A673 (cell line): ENCODE data around the gene NPHP4. TPM values are rescaled to one million over a fixed set of nuclear protein-coding genes. Genes with fewer than 3 reads are reported as not detected.
A peak's percentile ranks its signal among the peaks of the same experiment; 100 is the strongest.

ENCODE experiments used
- BruUV-seq: library from RNA; stranded (reverse); fragments of 400-500 nt; replicated peaks from 2 replicates; lab custom pipeline; 2021; lab: Mats Ljungman, UMichigan
- CTCF ChIA-PET: fragments of 300-600 bp; sonication (Branson Sonifier 250); formaldehyde crosslinking; loops from one replicate; lab custom pipeline; 2022; ENCODE audit warnings: antibody characterized with exemption; lab: Charles Lee
- POLR2A ChIA-PET: fragments of 300-600 bp; sonication (Branson Sonifier 250); formaldehyde crosslinking; loops from one replicate; lab custom pipeline; 2022; ENCODE audit warnings: antibody characterized with exemption; ENCODE audit not compliant: low non-redundant PET; lab: Charles Lee
- DNase-seq: peaks from one replicate; pipeline ENCODE4 v3.0.0-alpha.2; 2015; ENCODE audit warnings: low spot score
- H3K27ac ChIP-seq: fragments of 200-600 bp; sonication (generic); 2 replicates; pipeline ENCODE4 v1.5.1; 2016; ENCODE audit warnings: mixed run types, low read depth, mild to moderate bottlenecking, mixed read lengths, antibody characterized with exemption, low read length; ENCODE audit not compliant: poor library complexity, severe bottlenecking
- H3K27me3 ChIP-seq: fragments of 200-600 bp; sonication (generic); replicated peaks from 2 replicates; pipeline ENCODE4 v1.6.1; 2017; ENCODE audit warnings: mixed run types, low read depth, mild to moderate bottlenecking, mixed read lengths, antibody characterized with exemption, low read length; ENCODE audit not compliant: insufficient read depth, poor library complexity
- H3K36me3 ChIP-seq: fragments of 200-600 bp; sonication (generic); 2 replicates; pipeline ENCODE4 v1.6.1; 2016; ENCODE audit warnings: mixed run types, mild to moderate bottlenecking, mixed read lengths, antibody characterized with exemption, low read length; ENCODE audit not compliant: insufficient read depth, poor library complexity, severe bottlenecking
- H3K4me1 ChIP-seq: fragments of 200-600 bp; sonication (generic); 2 replicates; pipeline ENCODE4 v1.6.1; 2017; ENCODE audit warnings: mixed run types, mild to moderate bottlenecking, mixed read lengths, antibody characterized with exemption, low read length; ENCODE audit not compliant: insufficient read depth, poor library complexity, severe bottlenecking
- H3K4me3 ChIP-seq: fragments of 200-600 bp; sonication (generic); 2 replicates; pipeline ENCODE4 v1.5.1; 2016; ENCODE audit warnings: low read depth, mixed run types, mild to moderate bottlenecking, mixed read lengths, low read length; ENCODE audit not compliant: poor library complexity, severe bottlenecking
- H3K9me3 ChIP-seq: fragments of 200-600 bp; sonication (generic); 2 replicates; pipeline ENCODE4 v1.6.1; 2016; ENCODE audit warnings: mixed run types, low read depth, mild to moderate bottlenecking, mixed read lengths, antibody characterized with exemption, low read length; ENCODE audit not compliant: poor library complexity, severe bottlenecking
- EZH2 ChIP-seq: fragments of 200-600 bp; sonication (generic); IDR thresholded peaks from 2 replicates; pipeline ENCODE4 v1.6.1; 2017; ENCODE audit warnings: borderline replicate concordance, low read depth, mild to moderate bottlenecking, mixed read lengths, antibody characterized with exemption, low read length; ENCODE audit not compliant: poor library complexity, severe bottlenecking
- intact Hi-C: fragments of 100-400 bp; cut with micrococcal nuclease; formaldehyde crosslinking; loops from one replicate; pipeline ENCODE4 v1.10.0; 2022; ENCODE audit not compliant: unreplicated experiment
- total RNA-seq: library from RNA; stranded (reverse); gene quantifications from 2 replicates; pipeline ENCODE4 v1.2.3, GENCODE V29; 2021
- TF ChIP-seq, protein P1 (sequence below): fragments of 300-800, 200-600 bp; sonication (generic); conservative IDR thresholded peaks from 2 replicates; pipeline ENCODE4 v1.5.1; 2017; ENCODE audit warnings: low read depth, mild to moderate bottlenecking, antibody characterized with exemption, low read length, moderate library complexity, mixed read lengths

NPHP4 gene
- total RNA-seq, 1 experiment from 2014 or later = 27.6 TPM

DNA sequence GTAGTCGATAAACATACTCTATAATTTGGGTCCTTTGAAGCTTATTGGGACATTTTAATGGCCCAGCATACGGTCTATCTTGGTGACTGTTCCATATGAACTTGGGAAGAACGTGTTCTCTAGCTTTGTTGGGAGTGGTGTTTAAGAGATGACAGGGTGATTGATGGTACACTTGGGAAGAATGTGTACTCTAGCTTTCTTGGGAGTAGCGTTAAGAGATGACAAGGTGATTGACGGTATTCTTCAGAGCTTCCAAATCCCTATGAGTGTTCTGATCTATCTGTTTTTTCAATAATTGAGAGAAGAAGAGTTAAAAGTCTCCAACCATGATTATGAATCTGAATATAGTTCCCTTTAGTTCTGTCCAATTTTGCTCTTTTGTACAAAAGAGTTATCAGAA is 9.4 kb downstream of the NPHP4 start:
- DNase-seq = no peak
- Histone ChIP-seq H3K36me3 (no peaks in the 10 kb centered on the region), H3K27ac (no peak overlapping the region), H3K4me3 (no peak overlapping the region), H3K4me1 (peaks cover 17% of the 10 kb centered on the region), H3K9me3 (no peaks in the 10 kb centered on the region), H3K27me3 (no peaks in the 10 kb centered on the region)
- ChIA-PET POLR2A (no interaction called here), CTCF (no interaction called here)
- intact Hi-C loops = no loop called here
- BruUV-seq = no TSS peak
- TF ChIP-seq, protein P1, sequence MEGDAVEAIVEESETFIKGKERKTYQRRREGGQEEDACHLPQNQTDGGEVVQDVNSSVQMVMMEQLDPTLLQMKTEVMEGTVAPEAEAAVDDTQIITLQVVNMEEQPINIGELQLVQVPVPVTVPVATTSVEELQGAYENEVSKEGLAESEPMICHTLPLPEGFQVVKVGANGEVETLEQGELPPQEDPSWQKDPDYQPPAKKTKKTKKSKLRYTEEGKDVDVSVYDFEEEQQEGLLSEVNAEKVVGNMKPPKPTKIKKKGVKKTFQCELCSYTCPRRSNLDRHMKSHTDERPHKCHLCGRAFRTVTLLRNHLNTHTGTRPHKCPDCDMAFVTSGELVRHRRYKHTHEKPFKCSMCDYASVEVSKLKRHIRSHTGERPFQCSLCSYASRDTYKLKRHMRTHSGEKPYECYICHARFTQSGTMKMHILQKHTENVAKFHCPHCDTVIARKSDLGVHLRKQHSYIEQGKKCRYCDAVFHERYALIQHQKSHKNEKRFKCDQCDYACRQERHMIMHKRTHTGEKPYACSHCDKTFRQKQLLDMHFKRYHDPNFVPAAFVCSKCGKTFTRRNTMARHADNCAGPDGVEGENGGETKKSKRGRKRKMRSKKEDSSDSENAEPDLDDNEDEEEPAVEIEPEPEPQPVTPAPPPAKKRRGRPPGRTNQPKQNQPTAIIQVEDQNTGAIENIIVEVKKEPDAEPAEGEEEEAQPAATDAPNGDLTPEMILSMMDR = no peak

DNA sequence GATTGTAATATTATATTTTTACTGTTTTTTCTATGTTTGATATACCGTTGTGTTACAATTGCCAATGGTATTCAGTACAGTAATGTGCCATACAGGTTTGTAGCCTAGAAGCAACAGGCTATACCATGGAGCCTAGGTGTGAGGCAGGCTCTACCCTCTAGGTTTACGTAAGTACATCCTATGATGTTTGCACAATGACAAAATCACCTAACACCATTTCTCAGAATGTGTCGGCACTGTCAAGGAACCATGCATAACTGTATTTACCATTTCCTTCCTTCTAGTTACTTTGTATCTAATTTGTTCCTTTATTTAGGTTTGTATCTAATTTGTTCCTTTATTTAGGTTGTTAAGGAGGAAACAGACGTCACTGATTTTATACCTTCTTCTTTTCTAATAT is 9.9 kb downstream of the NPHP4 start:
- DNase-seq = no peak
- no peak for TF ChIP-seq EZH2
- POLR2A ChIA-PET = no interaction called here
- Histone ChIP-seq H3K4me3 (no peak overlapping the region), H3K4me1 (peaks cover 17% of the 10 kb centered on the region), H3K27me3 (no peaks in the 10 kb centered on the region), H3K9me3 (no peaks in the 10 kb centered on the region), H3K36me3 (peaks cover 1% of the 10 kb centered on the region), H3K27ac (no peak overlapping the region)
- intact Hi-C loops = no loop called here
- CTCF ChIA-PET = no interaction called here
- BruUV-seq = no TSS peak

DNA sequence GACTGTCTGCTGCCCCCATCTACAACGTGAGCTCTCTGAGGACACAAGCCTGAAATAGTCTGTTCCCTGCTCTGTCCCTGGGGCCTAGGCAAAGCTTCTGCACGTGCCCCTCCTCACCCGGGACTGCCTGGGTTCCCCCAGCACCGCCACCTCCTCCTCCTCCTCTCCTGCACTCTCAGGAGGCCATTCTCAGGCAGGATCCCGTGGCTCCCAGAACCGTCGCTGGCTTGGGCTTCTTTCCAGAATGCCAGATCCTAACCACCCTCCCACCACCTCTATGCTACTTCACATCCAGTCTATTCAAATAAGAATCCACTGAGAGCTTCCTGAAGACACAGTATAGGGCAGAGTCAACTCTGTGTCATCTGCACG is 11.2 kb downstream of the NPHP4 start:
- H3K27me3 ChIP-seq = no peaks in the 10 kb centered on the region
- BruUV-seq = no TSS peak
- no peaks in the 10 kb centered on the region for H3K9me3 ChIP-seq
- CTCF ChIA-PET = no interaction called here
- intact Hi-C loops = no loop called here
- H3K4me1 ChIP-seq = peaks cover 17% of the 10 kb centered on the region
- DNase-seq = no peak
- TF ChIP-seq, protein P1 = no peak
- no peak for TF ChIP-seq EZH2
- H3K27ac ChIP-seq = peak overlapping the region; percentile 70
- peaks cover 7% of the 10 kb centered on the region for H3K36me3 ChIP-seq
- POLR2A ChIA-PET = interaction anchor here (1.1 kb wide), 1 partner anchor 12 kb away, joined by 3 read pairs; no protein-coding TSS in a partner anchor
- H3K4me3 ChIP-seq = no peak overlapping the region

DNA sequence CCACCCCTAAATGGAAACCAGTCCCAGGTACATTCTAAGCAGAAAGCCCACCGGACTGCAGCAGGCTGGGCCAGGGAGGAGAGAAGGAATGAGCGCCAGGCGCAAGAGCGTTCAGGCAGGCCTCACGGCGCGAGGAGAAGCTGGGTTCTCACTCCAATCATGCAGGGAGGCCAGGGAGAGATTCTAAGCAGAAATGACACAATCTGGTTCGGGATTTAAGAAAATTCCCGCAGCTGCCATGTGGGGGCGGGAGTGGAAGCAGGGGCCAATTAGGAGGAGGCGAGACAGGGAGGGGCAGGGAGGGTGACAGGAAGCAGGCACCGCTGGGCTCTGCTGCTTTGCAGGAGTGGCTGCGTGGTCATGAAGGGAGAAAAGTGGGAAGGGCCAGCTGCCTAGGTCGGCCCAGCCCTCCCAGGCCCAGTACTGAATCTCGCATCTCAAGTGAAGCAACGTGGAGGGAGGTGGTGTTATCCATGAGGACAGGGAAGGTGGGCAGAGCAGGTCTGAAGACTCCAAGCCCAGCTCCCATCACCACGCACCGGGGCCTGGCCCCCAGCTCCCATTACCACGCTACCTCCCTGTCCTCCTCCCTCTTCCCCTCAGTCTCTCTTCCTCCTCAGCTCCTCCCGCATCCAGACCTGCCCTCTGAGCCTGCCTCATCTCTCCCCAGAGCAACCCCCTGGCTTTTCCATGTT is 11.8 kb downstream of the NPHP4 start:
- peaks cover 7% of the 10 kb centered on the region for H3K36me3 ChIP-seq
- no peak overlapping the region for H3K4me3 ChIP-seq
- BruUV-seq = no TSS peak
- H3K27ac ChIP-seq = peak overlapping the region; percentile 70
- ChIA-PET CTCF (no interaction called here), POLR2A (interaction anchor here (1.1 kb wide), 1 partner anchor 12 kb away, joined by 3 read pairs; no protein-coding TSS in a partner anchor)
- TF ChIP-seq, protein P1 = peak; percentile 64
- no peak for TF ChIP-seq EZH2
- DNase-seq = peak; percentile 93
- intact Hi-C loops = no loop called here
- no peaks in the 10 kb centered on the region for H3K9me3 ChIP-seq
- no peaks in the 10 kb centered on the region for H3K27me3 ChIP-seq
- peaks cover 17% of the 10 kb centered on the region for H3K4me1 ChIP-seq
